ENCODE measurements around the gene SUSD6. TPM values are rescaled to one million over a fixed set of nuclear protein-coding genes. Genes with fewer than 3 reads are reported as not detected.
"Not testable (repeated sequence)": the region's sequence is repeated elsewhere in the genome, so short reads cannot be mapped to it uniquely, and the experiment has no call there.

SUSD6 gene
- total and polyA plus RNA-seq, 2 donors from 2014 or later: 14.3 to 84.2 TPM

GRCh38 chr14:69637503-69638031 lies 26.2 kb downstream of the SUSD6 start:
- DNase-seq (peak in 4 of 5 donors; percentile 41 to 78 (median 66)), FAIRE-seq (no peak)
- Histone ChIP-seq H3K36me3 (ENCODE audit: control insufficient read depth in 2 of 3, insufficient read depth in 3 of 3, low read length in 3 of 3) (no peaks in the 10 kb centered on the region), H3K27ac (ENCODE audit: low read depth in 2 of 2, low read length in 2 of 2) (peak overlapping the region; percentile 56 to 76), H3K9ac (ENCODE audit: low read length in 3 of 3) (peak overlapping the region in 1 of 3 donors; percentile 16), H3K27me3 (ENCODE audit: control insufficient read depth, insufficient read depth, low read length) (no peaks in the 10 kb centered on the region), H3K9me3 (ENCODE audit: control insufficient read depth in 2 of 3, insufficient read depth in 1 of 3, low read length in 3 of 3) (peaks cover 0 to 5% (median 0%) of the 10 kb centered on the region in 3 donors), H3K4me1 (ENCODE audit: control insufficient read depth in 2 of 3, insufficient read depth in 2 of 3, low read depth in 1 of 3, low read length in 3 of 3) (peaks cover 6 to 73% (median 54%) of the 10 kb centered on the region in 3 donors), H3K4me3 (ENCODE audit: low read length in 3 of 3) (no peak overlapping the region)
- intact Hi-C loops (cut with DNase I): no loop called here
- TF ChIP-seq, protein P1, sequence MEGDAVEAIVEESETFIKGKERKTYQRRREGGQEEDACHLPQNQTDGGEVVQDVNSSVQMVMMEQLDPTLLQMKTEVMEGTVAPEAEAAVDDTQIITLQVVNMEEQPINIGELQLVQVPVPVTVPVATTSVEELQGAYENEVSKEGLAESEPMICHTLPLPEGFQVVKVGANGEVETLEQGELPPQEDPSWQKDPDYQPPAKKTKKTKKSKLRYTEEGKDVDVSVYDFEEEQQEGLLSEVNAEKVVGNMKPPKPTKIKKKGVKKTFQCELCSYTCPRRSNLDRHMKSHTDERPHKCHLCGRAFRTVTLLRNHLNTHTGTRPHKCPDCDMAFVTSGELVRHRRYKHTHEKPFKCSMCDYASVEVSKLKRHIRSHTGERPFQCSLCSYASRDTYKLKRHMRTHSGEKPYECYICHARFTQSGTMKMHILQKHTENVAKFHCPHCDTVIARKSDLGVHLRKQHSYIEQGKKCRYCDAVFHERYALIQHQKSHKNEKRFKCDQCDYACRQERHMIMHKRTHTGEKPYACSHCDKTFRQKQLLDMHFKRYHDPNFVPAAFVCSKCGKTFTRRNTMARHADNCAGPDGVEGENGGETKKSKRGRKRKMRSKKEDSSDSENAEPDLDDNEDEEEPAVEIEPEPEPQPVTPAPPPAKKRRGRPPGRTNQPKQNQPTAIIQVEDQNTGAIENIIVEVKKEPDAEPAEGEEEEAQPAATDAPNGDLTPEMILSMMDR (IDR thresholded peaks at IDR 0.05; ENCODE audit: borderline replicate concordance, extremely low read depth, insufficient read depth): no peak

GRCh38 chr14:69640931-69641330 lies 29.5 kb downstream of the SUSD6 start:
- no peaks in the 10 kb centered on the region for H3K36me3 ChIP-seq (ENCODE audit: control insufficient read depth in 2 of 3, insufficient read depth in 3 of 3, low read length in 3 of 3)
- peaks cover 0 to 5% (median 0%) of the 10 kb centered on the region in 3 donors for H3K9me3 ChIP-seq (ENCODE audit: control insufficient read depth in 2 of 3, insufficient read depth in 1 of 3, low read length in 3 of 3)
- H3K27me3 ChIP-seq (ENCODE audit: control insufficient read depth, insufficient read depth, low read length): no peaks in the 10 kb centered on the region
- H3K4me1 ChIP-seq (ENCODE audit: control insufficient read depth in 2 of 3, insufficient read depth in 2 of 3, low read depth in 1 of 3, low read length in 3 of 3): peaks cover 0 to 58% (median 47%) of the 10 kb centered on the region in 3 donors
- intact Hi-C loops (cut with DNase I): no loop called here
- H3K9ac ChIP-seq (ENCODE audit: low read length in 3 of 3): no peak overlapping the region
- TF ChIP-seq, protein P1 (IDR thresholded peaks at IDR 0.05; ENCODE audit: borderline replicate concordance, extremely low read depth, insufficient read depth): no peak
- H3K27ac ChIP-seq (ENCODE audit: low read depth in 2 of 2, low read length in 2 of 2): no peak overlapping the region
- DNase-seq: no peak
- no peak overlapping the region for H3K4me3 ChIP-seq (ENCODE audit: low read length in 3 of 3)
- no peak for FAIRE-seq

DNA sequence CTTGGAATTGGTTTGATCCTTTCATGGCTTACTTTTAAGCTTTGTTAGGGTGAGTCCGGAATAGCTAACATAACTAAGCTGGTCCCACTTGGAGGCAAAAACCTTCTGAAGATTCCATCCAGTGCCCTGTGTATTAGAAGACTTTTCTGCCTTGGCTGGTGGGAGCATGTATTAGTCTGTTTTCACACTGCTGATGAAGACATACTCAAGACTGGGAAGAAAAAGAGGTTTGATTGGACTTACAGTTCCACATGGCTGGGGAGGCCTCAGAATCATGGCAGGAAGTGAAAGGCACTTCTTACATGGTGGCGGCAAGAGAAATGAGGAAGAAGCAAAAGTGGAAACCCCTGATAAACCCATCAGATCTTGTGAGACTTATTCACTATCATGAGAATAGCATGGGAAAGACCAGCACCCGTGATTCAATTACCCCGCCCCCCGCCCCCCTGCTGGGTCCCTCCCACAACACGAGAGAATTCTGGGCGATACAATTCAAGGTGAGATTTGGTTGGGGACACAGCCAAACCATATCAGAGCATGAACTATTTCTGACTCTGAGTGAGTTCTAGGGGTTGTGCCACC lies 30.9 kb downstream of the SUSD6 start:
- H3K4me3 ChIP-seq (ENCODE audit: low read length in 3 of 3); H3K27me3 ChIP-seq (ENCODE audit: control insufficient read depth, insufficient read depth, low read length); H3K9me3 ChIP-seq (ENCODE audit: control insufficient read depth in 2 of 3, insufficient read depth in 1 of 3, low read length in 3 of 3); H3K36me3 ChIP-seq (ENCODE audit: control insufficient read depth in 2 of 3, insufficient read depth in 3 of 3, low read length in 3 of 3); H3K27ac ChIP-seq (ENCODE audit: low read depth in 2 of 2, low read length in 2 of 2); H3K9ac ChIP-seq (ENCODE audit: low read length in 3 of 3); FAIRE-seq; DNase-seq; intact Hi-C loops (cut with DNase I): not testable (repeated sequence)
- H3K4me1 ChIP-seq (ENCODE audit: control insufficient read depth in 2 of 3, insufficient read depth in 2 of 3, low read depth in 1 of 3, low read length in 3 of 3): peaks cover 0 to 49% (median 33%) of the 10 kb centered on the region in 3 donors

DNA sequence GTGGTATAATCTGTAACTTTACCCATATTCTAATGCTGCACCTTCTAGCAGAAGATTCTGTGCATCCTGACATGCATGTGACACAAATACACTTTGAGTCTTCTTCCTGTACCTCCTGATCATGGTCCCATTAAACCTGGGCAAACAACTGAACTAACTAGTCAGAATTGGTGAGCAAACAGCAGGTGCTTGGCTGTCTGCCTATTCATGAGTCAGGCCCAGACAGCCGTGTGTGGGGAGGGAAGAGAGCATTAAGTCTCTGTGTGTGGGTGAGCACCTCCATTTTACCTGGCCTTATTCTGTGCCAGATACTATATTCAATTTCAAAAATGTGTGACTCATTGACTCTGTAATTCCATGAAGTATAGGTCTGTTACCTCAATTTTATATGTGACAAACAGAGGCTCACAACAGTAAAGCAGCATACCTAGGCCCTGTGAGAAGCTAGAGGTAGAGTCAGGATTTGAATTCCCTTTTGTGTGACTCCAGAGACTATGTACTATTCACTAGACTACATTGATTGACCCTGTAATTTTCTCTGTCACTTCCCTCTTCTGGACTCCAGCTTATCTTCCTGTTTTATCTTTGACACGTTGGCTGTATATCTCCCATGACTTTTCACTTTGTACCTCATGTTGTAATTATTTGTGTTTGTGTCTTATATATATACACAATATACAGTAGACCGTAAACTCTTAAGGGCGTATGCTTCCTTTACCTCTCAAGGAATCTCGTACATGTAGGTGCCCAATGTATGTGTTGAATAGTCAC lies 32.2 kb downstream of the SUSD6 start:
- DNase-seq (no peak), FAIRE-seq (peak; percentile 33)
- peaks cover 0 to 49% (median 25%) of the 10 kb centered on the region in 3 donors for H3K4me1 ChIP-seq (ENCODE audit: control insufficient read depth in 2 of 3, insufficient read depth in 2 of 3, low read depth in 1 of 3, low read length in 3 of 3)
- no peaks in the 10 kb centered on the region for H3K27me3 ChIP-seq (ENCODE audit: control insufficient read depth, insufficient read depth, low read length)
- H3K36me3 ChIP-seq (ENCODE audit: control insufficient read depth in 2 of 3, insufficient read depth in 3 of 3, low read length in 3 of 3): no peaks in the 10 kb centered on the region
- H3K27ac ChIP-seq (ENCODE audit: low read depth in 2 of 2, low read length in 2 of 2): peak overlapping the region; percentile 60 to 86
- no peak overlapping the region for H3K9ac ChIP-seq (ENCODE audit: low read length in 3 of 3)
- TF ChIP-seq, protein P1 (IDR thresholded peaks at IDR 0.05; ENCODE audit: borderline replicate concordance, extremely low read depth, insufficient read depth): no peak
- intact Hi-C loops (cut with DNase I): no loop called here
- H3K4me3 ChIP-seq (ENCODE audit: low read length in 3 of 3): peak overlapping the region in 1 of 3 donors; percentile 21
- peaks cover 0 to 5% (median 0%) of the 10 kb centered on the region in 3 donors for H3K9me3 ChIP-seq (ENCODE audit: control insufficient read depth in 2 of 3, insufficient read depth in 1 of 3, low read length in 3 of 3)

Measured in kidney (tissue), 14 donors.